HEK293 (cell line): ENCODE results near the gene PIK3R1.
"Not testable (repeated sequence)": the region's sequence is repeated elsewhere in the genome, so short reads cannot be mapped to it uniquely, and the experiment has no call there.

Experiments used
- CTCF ChIA-PET: fragments of 350-600 bp; formaldehyde crosslinking; extraction: SDS; loops from one replicate; lab custom pipeline; 2021; ENCODE audit warnings: antibody characterized with exemption; lab: Yijun Ruan, JAX
- POLR2A ChIA-PET: fragments of 300-600 bp; formaldehyde crosslinking; extraction: SDS; loops from one replicate; lab custom pipeline; 2020; ENCODE audit warnings: antibody characterized with exemption, inconsistent platforms; lab: Yijun Ruan, JAX
- H3K27ac ChIP-seq: fragments of 200-500 bp; sonication (Bioruptor generic); 2 replicates; pipeline ENCODE4 v1.5.1; 2014; ENCODE audit warnings: low read depth, low read length, control low read depth, inconsistent platforms; ENCODE audit errors: extremely low read depth
- H3K36me3 ChIP-seq, 2 experiments: fragments of 200-500 bp in 1 of 2; sonication (Bioruptor generic) in 1 of 2; 1 replicate in 1 of 2; 2 replicates in 1 of 2; pipeline ENCODE4 v1.5.1; 2014 to 2017; ENCODE audit warnings: inconsistent platforms in 2 of 2, low read length in 2 of 2; ENCODE audit not compliant: control insufficient read depth in 2 of 2, insufficient read depth in 1 of 2
- H3K4me1 ChIP-seq: fragments of 200-500 bp; sonication (Bioruptor generic); 2 replicates; pipeline ENCODE4 v1.5.1; 2014; ENCODE audit warnings: mild to moderate bottlenecking, low read length, inconsistent platforms; ENCODE audit not compliant: control insufficient read depth, insufficient read depth
- H3K4me3 ChIP-seq: 2 replicates; pipeline ENCODE4 v1.5.1; 2011; ENCODE audit warnings: low read depth, mild to moderate bottlenecking, control low read depth, low read length, moderate library complexity
- H3K9me3 ChIP-seq: fragments of 200-500 bp; sonication (Bioruptor generic); 2 replicates; pipeline ENCODE4 v1.5.1; 2014; ENCODE audit warnings: low read depth, low read length, inconsistent platforms; ENCODE audit not compliant: control insufficient read depth, insufficient read depth
- BCL11A ChIP-seq: fragments of 450-650 bp; formaldehyde crosslinking; IDR thresholded peaks from 2 replicates; pipeline ENCODE4 v1.5.1; 2016; ENCODE audit warnings: low read depth, missing biosample characterization, missing genetic modification characterization
- RBAK ChIP-seq: fragments of 450-650 bp; formaldehyde crosslinking; IDR thresholded peaks from 2 replicates; pipeline ENCODE4 v1.5.1; 2016; ENCODE audit warnings: missing biosample characterization, missing genetic modification characterization
- SETDB1 ChIP-seq: IDR thresholded peaks from one replicate; pipeline ENCODE4 v1.6.1; 2017; ENCODE audit warnings: mild to moderate bottlenecking, low read length, moderate library complexity, mixed read lengths; ENCODE audit not compliant: insufficient read length
- TRIM28 ChIP-seq: IDR thresholded peaks from 2 replicates; pipeline ENCODE4 v1.6.1; 2011; ENCODE audit warnings: low read length, control low read depth, borderline replicate concordance
- ZEB2 ChIP-seq: fragments of 450-650 bp; formaldehyde crosslinking; IDR thresholded peaks from 2 replicates; pipeline ENCODE4 v1.5.1; 2016; ENCODE audit warnings: missing biosample characterization, missing genetic modification characterization
- ZFP37 ChIP-seq: fragments of 450-650 bp; formaldehyde crosslinking; IDR thresholded peaks from 2 replicates; pipeline ENCODE4 v1.5.1; 2016; ENCODE audit warnings: missing biosample characterization, missing genetic modification characterization
- ZNF138 ChIP-seq: fragments of 450-650 bp; formaldehyde crosslinking; IDR thresholded peaks from 2 replicates; pipeline ENCODE4 v1.5.1; 2016; ENCODE audit warnings: missing biosample characterization, missing genetic modification characterization, borderline replicate concordance
- ZNF2 ChIP-seq: fragments of 450-650 bp; formaldehyde crosslinking; IDR thresholded peaks from 2 replicates; pipeline ENCODE4 v1.5.1; 2016; ENCODE audit warnings: missing biosample characterization, missing genetic modification characterization
- ZNF214 ChIP-seq: fragments of 450-650 bp; formaldehyde crosslinking; IDR thresholded peaks from 2 replicates; pipeline ENCODE4 v1.5.1; 2017; ENCODE audit warnings: missing biosample characterization, mild to moderate bottlenecking, missing genetic modification characterization, borderline replicate concordance
- ZNF221 ChIP-seq: fragments of 450-650 bp; formaldehyde crosslinking; IDR thresholded peaks from 2 replicates; pipeline ENCODE4 v1.5.1; 2017; ENCODE audit warnings: missing biosample characterization, missing genetic modification characterization, borderline replicate concordance
- ZNF223 ChIP-seq: fragments of 450-650 bp; formaldehyde crosslinking; IDR thresholded peaks from 2 replicates; pipeline ENCODE4 v1.5.1; 2016; ENCODE audit warnings: missing biosample characterization, missing genetic modification characterization
- ZNF366 ChIP-seq: fragments of 450-650 bp; formaldehyde crosslinking; conservative IDR thresholded peaks from 2 replicates; pipeline ENCODE4 v1.5.1; 2016; ENCODE audit warnings: missing biosample characterization, missing genetic modification characterization
- ZNF549 ChIP-seq: fragments of 450-650 bp; IDR thresholded peaks from 2 replicates; pipeline ENCODE4 v1.5.1; 2018; ENCODE audit warnings: missing biosample characterization, missing genetic modification characterization, mild to moderate bottlenecking, inconsistent platforms, moderate library complexity
- ZNF777 ChIP-seq: fragments of 450-650 bp; formaldehyde crosslinking; IDR thresholded peaks from 2 replicates; pipeline ENCODE4 v1.5.1; 2017; ENCODE audit warnings: missing biosample characterization, missing genetic modification characterization, borderline replicate concordance
- ZNF791 ChIP-seq: fragments of 450-650 bp; formaldehyde crosslinking; IDR thresholded peaks from 2 replicates; pipeline ENCODE4 v1.5.1; 2016; ENCODE audit warnings: missing biosample characterization, missing genetic modification characterization
- TF ChIP-seq, protein P1 (sequence below): sonication (generic); formaldehyde crosslinking; IDR thresholded peaks from 2 replicates; pipeline ENCODE4 v1.8.1; 2022; ENCODE audit warnings: mild to moderate bottlenecking, moderate library complexity, missing genetic modification reagents
- TF ChIP-seq, protein P2 (sequence below): fragments of 450-650 bp; formaldehyde crosslinking; IDR thresholded peaks from 2 replicates; pipeline ENCODE4 v1.5.1; 2016; ENCODE audit warnings: missing biosample characterization, missing genetic modification characterization, low read depth
- TF ChIP-seq, protein P3 (sequence below): fragments of 450-650 bp; IDR thresholded peaks from 2 replicates; pipeline ENCODE4 v1.5.1; 2018; ENCODE audit warnings: missing biosample characterization, mild to moderate bottlenecking, missing genetic modification characterization
- TF ChIP-seq, protein P4 (sequence below): fragments of 450-650 bp; formaldehyde crosslinking; IDR thresholded peaks from 2 replicates; pipeline ENCODE4 v1.5.1; 2016; ENCODE audit warnings: missing biosample characterization, missing genetic modification characterization

PIK3R1 gene

DNA sequence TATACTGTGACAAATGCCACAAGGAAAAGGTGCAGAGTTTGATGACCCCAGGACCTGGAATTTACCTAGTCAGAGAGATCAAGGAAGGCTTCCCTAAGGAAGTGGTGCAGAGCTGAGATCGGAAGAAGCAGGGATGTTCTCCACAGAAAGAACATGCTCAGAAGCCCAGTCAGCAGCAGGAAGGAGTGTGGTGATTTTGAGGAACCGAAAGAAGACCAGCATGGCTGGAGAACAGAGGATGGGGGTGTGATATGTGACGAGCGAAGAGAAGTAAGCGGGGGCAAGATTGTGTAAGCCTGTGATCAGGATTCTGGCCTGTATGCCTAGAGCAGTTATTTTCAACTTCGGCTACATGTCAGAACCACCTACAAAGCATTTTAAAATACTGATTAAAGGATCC is 18.7 kb upstream of the PIK3R1 start:
- H3K27ac ChIP-seq, result no peak overlapping the region
- no peak for TF ChIP-seq RBAK
- TF ChIP-seq ZNF549 (tag by site-specific recombination), result no peak
- no peak for TF ChIP-seq SETDB1
- no peak overlapping the region for H3K4me3 ChIP-seq
- peaks cover 8% of the 10 kb centered on the region for H3K4me1 ChIP-seq
- ChIA-PET POLR2A (no interaction called here), CTCF (no interaction called here)
- no peaks in the 10 kb centered on the region for H3K9me3 ChIP-seq
- H3K36me3 ChIP-seq, result no peaks in the 10 kb centered on the region

DNA sequence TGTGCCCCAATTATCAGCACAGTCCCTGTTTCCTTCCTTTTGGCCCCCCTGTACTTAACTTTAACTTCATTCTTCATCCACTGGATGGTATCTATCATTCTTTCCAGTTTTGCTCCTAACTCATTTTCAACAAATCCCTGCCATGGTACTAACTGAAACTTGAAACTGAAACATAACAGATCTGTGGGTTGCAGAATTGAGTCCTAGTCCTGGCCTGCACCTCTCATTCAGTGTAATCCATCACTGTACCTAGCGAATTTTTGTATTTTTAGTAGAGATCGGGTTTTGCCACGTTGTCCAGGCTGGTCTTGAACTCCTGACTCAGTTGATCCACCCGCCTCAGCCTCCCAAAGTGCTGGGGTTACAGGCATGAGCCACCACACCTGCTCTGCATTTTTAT is 15.3 kb upstream of the PIK3R1 start:
- no peaks in the 10 kb centered on the region for H3K9me3 ChIP-seq
- POLR2A ChIA-PET, result no interaction called here
- CTCF ChIA-PET, result no interaction called here

DNA sequence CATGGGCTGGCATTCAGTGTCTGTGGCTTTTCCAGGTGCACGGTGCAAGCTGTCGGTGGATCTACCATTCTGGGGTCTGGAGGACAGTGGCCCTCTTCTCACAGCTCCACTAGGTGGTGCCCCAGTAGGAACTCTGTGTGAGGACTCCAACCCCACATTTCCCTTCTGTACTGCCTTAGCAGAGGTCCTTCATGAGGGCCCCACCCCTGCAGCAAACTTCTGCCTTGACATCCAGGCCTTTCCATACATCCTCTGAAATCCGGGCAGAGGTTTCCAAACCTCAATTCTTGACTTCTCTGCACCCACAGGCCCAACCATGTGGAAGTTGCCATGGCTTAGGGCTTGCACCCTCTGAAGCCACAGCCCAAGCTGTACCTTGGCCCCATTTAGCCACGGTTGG is 4.9 kb upstream of the PIK3R1 start:
- H3K36me3 ChIP-seq, H3K9me3 ChIP-seq, H3K4me3 ChIP-seq, CTCF ChIA-PET, H3K27ac ChIP-seq, POLR2A ChIA-PET, H3K4me1 ChIP-seq: not testable (repeated sequence)
- peak; percentile 69 for TF ChIP-seq SETDB1

More for the DNA sequence above, 15.3 kb upstream of the PIK3R1 start:
- TF ChIP-seq ZNF214, result no peak
- TF ChIP-seq ZNF223, result no peak
- TF ChIP-seq, protein P1, sequence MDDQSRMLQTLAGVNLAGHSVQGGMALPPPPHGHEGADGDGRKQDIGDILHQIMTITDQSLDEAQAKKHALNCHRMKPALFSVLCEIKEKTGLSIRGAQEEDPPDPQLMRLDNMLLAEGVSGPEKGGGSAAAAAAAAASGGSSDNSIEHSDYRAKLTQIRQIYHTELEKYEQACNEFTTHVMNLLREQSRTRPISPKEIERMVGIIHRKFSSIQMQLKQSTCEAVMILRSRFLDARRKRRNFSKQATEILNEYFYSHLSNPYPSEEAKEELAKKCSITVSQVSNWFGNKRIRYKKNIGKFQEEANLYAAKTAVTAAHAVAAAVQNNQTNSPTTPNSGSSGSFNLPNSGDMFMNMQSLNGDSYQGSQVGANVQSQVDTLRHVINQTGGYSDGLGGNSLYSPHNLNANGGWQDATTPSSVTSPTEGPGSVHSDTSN (CRISPR knock-in tag), result no peak
- no peak for TF ChIP-seq ZNF2 (tag by site-specific recombination)
- TF ChIP-seq BCL11A, result no peak
- TF ChIP-seq, protein P2, sequence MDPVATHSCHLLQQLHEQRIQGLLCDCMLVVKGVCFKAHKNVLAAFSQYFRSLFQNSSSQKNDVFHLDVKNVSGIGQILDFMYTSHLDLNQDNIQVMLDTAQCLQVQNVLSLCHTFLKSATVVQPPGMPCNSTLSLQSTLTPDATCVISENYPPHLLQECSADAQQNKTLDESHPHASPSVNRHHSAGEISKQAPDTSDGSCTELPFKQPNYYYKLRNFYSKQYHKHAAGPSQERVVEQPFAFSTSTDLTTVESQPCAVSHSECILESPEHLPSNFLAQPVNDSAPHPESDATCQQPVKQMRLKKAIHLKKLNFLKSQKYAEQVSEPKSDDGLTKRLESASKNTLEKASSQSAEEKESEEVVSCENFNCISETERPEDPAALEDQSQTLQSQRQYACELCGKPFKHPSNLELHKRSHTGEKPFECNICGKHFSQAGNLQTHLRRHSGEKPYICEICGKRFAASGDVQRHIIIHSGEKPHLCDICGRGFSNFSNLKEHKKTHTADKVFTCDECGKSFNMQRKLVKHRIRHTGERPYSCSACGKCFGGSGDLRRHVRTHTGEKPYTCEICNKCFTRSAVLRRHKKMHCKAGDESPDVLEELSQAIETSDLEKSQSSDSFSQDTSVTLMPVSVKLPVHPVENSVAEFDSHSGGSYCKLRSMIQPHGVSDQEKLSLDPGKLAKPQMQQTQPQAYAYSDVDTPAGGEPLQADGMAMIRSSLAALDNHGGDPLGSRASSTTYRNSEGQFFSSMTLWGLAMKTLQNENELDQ (tag by site-specific recombination), result no peak
- TF ChIP-seq ZEB2, result no peak
- no peaks in the 10 kb centered on the region for H3K4me1 ChIP-seq
- H3K27ac ChIP-seq, result no peak overlapping the region
- H3K4me3 ChIP-seq, result no peak overlapping the region
- no peaks in the 10 kb centered on the region for H3K36me3 ChIP-seq

DNA sequence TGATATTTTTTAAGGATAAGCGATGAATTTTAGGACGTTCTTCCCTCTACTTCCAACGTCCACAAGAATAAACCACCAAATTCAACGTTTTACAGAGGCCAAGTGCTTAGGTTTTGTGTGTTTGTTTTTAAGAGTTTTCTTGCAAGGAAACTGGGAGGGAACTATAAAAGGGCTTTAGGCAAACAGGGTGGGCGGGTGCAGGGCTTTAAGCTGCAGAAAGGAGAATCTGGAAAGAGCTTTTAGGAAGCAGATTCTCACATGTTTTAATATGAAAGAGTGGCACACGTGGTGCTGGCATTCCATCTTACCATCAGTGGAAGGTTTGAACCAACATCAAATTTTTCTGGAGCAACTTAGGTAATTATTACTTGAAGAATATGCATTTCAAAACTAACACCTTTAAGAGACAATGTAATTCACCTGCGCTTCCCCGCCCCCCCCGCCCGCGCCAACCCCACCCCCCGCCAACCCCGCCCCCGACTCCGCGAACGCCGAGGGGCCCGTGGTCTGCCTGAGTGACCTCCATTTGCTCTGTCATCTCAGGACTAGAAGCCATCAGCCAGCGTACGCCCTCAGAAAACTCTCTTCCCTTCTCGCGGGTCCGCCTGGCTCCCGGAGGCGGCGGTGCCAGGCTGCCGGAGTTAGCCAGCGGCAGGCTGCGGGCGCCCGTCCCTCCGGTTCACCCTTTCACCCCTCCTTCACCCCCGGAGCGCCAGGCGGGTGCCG is 911 bp upstream of the PIK3R1 start:
- Histone ChIP-seq H3K4me3 (peak overlapping the region; percentile 72), H3K27ac (peak overlapping the region; percentile 98), H3K9me3 (no peaks in the 10 kb centered on the region), H3K36me3 (no peaks in the 10 kb centered on the region), H3K4me1 (peaks cover 3% of the 10 kb centered on the region; the same call in 1 of the 2 replicates)
- ChIA-PET POLR2A (interaction anchor here (0.5 to 3.5 kb wide), 11 partner anchors 10 to 968 kb away, joined by 3 to 19 read pairs (median 8); no protein-coding TSS in a partner anchor), CTCF (interaction anchor here (0.5 to 3.0 kb wide), 3 partner anchors 22 to 274 kb away, joined by 3 to 11 read pairs (median 5); no protein-coding TSS in a partner anchor)
- TF ChIP-seq ZFP37 (no peak), ZNF366 (no peak), ZNF138 (no peak), ZNF791 (tag by site-specific recombination) (no peak), ZNF221 (tag by site-specific recombination) (no peak), TRIM28 (no peak), ZNF777 (no peak)
- TF ChIP-seq, protein P3, sequence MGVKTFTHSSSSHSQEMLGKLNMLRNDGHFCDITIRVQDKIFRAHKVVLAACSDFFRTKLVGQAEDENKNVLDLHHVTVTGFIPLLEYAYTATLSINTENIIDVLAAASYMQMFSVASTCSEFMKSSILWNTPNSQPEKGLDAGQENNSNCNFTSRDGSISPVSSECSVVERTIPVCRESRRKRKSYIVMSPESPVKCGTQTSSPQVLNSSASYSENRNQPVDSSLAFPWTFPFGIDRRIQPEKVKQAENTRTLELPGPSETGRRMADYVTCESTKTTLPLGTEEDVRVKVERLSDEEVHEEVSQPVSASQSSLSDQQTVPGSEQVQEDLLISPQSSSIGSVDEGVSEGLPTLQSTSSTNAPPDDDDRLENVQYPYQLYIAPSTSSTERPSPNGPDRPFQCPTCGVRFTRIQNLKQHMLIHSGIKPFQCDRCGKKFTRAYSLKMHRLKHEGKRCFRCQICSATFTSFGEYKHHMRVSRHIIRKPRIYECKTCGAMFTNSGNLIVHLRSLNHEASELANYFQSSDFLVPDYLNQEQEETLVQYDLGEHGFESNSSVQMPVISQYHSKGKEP, result no peak
- TF ChIP-seq, protein P4, sequence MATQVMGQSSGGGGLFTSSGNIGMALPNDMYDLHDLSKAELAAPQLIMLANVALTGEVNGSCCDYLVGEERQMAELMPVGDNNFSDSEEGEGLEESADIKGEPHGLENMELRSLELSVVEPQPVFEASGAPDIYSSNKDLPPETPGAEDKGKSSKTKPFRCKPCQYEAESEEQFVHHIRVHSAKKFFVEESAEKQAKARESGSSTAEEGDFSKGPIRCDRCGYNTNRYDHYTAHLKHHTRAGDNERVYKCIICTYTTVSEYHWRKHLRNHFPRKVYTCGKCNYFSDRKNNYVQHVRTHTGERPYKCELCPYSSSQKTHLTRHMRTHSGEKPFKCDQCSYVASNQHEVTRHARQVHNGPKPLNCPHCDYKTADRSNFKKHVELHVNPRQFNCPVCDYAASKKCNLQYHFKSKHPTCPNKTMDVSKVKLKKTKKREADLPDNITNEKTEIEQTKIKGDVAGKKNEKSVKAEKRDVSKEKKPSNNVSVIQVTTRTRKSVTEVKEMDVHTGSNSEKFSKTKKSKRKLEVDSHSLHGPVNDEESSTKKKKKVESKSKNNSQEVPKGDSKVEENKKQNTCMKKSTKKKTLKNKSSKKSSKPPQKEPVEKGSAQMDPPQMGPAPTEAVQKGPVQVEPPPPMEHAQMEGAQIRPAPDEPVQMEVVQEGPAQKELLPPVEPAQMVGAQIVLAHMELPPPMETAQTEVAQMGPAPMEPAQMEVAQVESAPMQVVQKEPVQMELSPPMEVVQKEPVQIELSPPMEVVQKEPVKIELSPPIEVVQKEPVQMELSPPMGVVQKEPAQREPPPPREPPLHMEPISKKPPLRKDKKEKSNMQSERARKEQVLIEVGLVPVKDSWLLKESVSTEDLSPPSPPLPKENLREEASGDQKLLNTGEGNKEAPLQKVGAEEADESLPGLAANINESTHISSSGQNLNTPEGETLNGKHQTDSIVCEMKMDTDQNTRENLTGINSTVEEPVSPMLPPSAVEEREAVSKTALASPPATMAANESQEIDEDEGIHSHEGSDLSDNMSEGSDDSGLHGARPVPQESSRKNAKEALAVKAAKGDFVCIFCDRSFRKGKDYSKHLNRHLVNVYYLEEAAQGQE, result no peak
